Gastroesophageal sphincter (tissue), 3 donors: ENCODE results near the gene RGL1.

Experiments
- CTCF ChIP-seq, 4 experiments: fragments of 200-600 bp in 2 of 4; fragments of 450-650 bp in 2 of 4; sonication (generic) in 1 of 4; IDR thresholded peaks; one replicate each; pipeline ENCODE4 v1.5.1; 2017 to 2019; ENCODE audit warnings: antibody characterized with exemption in 4 of 4, mild to moderate bottlenecking in 2 of 4, moderate library complexity in 2 of 4
- POLR2A ChIP-seq, 2 donors: fragments of 450-650 bp; IDR thresholded peaks; one replicate each; pipeline ENCODE4 v1.6.1; 2017; ENCODE audit warnings: antibody characterized with exemption in 2 of 2, mild to moderate bottlenecking in 2 of 2, moderate library complexity in 1 of 2
- POLR2AphosphoS5 ChIP-seq: sonication (generic); formaldehyde crosslinking; IDR thresholded peaks from one replicate; pipeline ENCODE4 v1.6.1; 2017; ENCODE audit warnings: antibody characterized with exemption

- TF ChIP-seq CTCF (IDR thresholded peaks at IDR 0.05) (no peak), POLR2A (IDR thresholded peaks at IDR 0.05) (no peak), POLR2AphosphoS5 (no peak)
These were observed 32.1 kb downstream of the RGL1 start for GRCh38 chr1:183837062-183837461.
